Hepatic stellate cell (primary cell): ENCODE results near the gene FGGY.
"Not testable (repeated sequence)": the region's sequence is repeated elsewhere in the genome, so short reads cannot be mapped to it uniquely, and the experiment has no call there.

Experiments used
- DNase-seq: peaks from one replicate; pipeline ENCODE4 v3.0.0; 2011; ENCODE audit warnings: low spot score

Gene FGGY

GRCh38 chr1:59580257-59580656 is 283.4 kb downstream of the FGGY start:
- no peak for DNase-seq

- DNase-seq: not testable (repeated sequence)
Observed at GRCh38 chr1:59592410-59592809, 295.5 kb downstream of the FGGY start.

- DNase-seq: no peak
Observed at GRCh38 chr1:59592924-59593323, 296.0 kb downstream of the FGGY start.

GRCh38 chr1:59593798-59594790 is 297.2 kb downstream of the FGGY start:
- no peak for DNase-seq

- DNase-seq: no peak
Observed at GRCh38 chr1:59595774-59596173, 298.9 kb downstream of the FGGY start.

- DNase-seq: peak; percentile 13
Observed at GRCh38 chr1:59596432-59596831, 299.5 kb downstream of the FGGY start.

GRCh38 chr1:59596956-59597355 is 300.1 kb downstream of the FGGY start:
- DNase-seq: no peak

- no peak for DNase-seq
Observed at GRCh38 chr1:59597420-59598119, 300.7 kb downstream of the FGGY start.

- no peak for DNase-seq
Observed at GRCh38 chr1:59598120-59598440, 301.2 kb downstream of the FGGY start.

- DNase-seq: no peak
Observed at GRCh38 chr1:59601041-59601441, 304.1 kb downstream of the FGGY start.

- no peak for DNase-seq
Observed at GRCh38 chr1:59601811-59602210, 304.9 kb downstream of the FGGY start.

GRCh38 chr1:59604191-59604590 is 307.3 kb downstream of the FGGY start:
- DNase-seq: no peak

- no peak for DNase-seq
Observed at GRCh38 chr1:59605184-59605583, 308.3 kb downstream of the FGGY start.

GRCh38 chr1:59605761-59606160 is 308.9 kb downstream of the FGGY start:
- peak; percentile 40 for DNase-seq

GRCh38 chr1:59609245-59609644 is 312.4 kb downstream of the FGGY start:
- DNase-seq: no peak

GRCh38 chr1:59610499-59610898 is 313.6 kb downstream of the FGGY start:
- not testable (repeated sequence) for DNase-seq

GRCh38 chr1:59617434-59617833 is 320.5 kb downstream of the FGGY start:
- DNase-seq: no peak

- no peak for DNase-seq
Observed at GRCh38 chr1:59619557-59619956, 322.7 kb downstream of the FGGY start.

GRCh38 chr1:59625384-59625783 is 328.5 kb downstream of the FGGY start:
- DNase-seq: no peak

- DNase-seq: no peak
Observed at GRCh38 chr1:59631561-59632255, 334.8 kb downstream of the FGGY start.

- DNase-seq: no peak
Observed at GRCh38 chr1:59635097-59635496, 338.2 kb downstream of the FGGY start.

- DNase-seq: peak; percentile 12
Observed at GRCh38 chr1:59638231-59638711, 341.4 kb downstream of the FGGY start.

GRCh38 chr1:59639266-59639665 is 342.4 kb downstream of the FGGY start:
- DNase-seq: no peak
